EL (cell line): ENCODE data around the gene COL8A1.

Source experiments
- DNase-seq: peaks from one replicate; pipeline ENCODE4 v3.0.0-alpha.2; 2016

Gene COL8A1

GRCh38 chr3:99678023-99678422 is 39.6 kb downstream of the COL8A1 start:
- DNase-seq = peak; percentile 88

DNA sequence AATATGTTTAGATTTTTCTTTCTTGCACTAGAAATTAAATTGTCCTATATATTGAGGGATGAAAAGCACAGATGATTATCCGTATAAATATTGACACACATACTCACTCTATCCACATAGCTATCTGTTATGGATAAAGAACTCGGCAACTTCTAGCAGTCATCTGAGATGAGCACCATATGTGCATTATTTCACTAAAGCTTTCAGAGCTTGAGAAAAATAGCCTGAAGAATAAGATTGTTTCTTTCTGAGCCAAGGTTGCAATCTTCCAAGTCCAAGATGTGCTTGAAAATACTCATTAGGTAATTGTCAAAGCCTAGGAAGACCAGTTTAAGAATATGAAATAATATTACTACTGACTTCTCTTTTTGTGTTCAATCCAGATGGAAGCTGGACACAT is 40.5 kb downstream of the COL8A1 start:
- no peak for DNase-seq

DNA sequence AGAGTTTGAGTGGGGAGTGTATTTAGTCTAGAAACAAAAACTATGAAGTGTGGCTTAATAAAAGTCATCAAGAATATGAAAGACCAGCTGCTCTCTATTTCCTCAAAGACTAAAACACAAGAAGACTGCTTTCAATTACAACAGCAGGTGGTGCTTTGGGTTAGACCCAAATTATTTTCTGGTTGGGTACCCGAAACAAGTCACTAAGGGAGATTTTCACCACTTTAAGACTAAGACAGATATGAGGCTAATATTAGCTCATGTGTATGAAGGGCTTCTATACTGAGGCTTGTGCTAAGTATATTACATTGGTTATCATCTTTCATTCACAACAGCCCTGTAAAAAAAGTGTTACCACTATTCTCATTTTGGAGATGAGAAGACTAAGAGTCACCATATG is 43.1 kb downstream of the COL8A1 start:
- no peak for DNase-seq

DNA sequence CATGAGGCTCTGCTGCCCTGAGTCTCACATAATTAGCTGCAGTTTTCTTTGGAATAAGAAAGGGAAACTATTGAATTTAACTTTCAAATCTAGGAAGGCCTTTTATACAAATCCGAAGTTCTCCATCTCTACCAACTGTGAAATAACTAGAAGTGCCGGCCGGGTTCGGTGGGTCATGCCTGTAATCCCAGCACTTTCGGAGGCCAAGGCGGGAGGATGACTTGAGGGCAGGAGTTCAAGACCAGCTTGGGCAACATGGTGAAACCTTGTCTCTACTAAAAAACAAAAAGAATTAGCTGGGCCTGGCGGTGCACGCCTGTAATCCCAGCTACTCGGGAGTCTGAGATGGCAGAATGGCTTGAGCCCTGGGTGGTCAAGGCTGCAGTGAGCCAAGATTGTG is 43.6 kb downstream of the COL8A1 start:
- DNase-seq = no peak

- no peak for DNase-seq
These were observed 45.1 kb downstream of the COL8A1 start for GRCh38 chr3:99683465-99683864.

DNA sequence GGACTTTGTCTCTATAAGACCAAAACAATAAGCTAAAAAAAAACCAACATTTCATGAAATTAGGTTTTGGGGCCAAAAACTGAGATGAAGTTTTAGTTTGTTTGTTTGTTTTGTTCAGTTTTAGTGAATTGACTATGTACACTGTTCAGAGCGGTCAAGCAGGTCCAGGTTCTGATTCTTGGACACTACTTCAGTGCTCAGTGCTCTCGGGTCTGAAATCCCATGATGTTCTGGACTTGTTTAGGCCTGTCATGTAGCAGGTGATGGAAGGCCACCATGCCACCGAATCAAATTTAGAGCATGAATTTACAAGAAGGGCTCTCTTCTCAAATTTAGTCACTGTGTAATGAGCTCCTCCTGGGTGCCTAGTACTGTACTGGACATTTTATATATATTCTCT is 45.5 kb downstream of the COL8A1 start:
- no peak for DNase-seq

DNA sequence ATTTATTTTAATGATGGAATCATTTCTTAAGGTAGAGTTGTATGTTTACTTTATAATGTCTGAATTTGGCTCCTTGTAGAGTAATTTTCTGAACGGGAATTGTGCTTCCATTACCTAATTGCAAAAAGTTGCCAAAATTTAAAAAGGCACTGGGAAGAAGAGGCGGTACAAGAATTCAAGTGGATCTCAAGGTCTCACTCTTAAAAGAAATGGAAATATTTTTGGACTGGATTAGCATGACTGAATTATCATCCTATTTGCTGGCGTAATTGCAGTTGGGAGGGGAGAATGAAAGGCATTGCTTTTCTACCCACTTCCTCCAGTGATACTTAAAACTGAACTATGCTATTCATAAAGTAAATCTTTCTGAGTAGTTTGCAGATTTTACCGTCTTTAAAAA is 46.2 kb downstream of the COL8A1 start:
- DNase-seq = no peak

- no peak for DNase-seq
These were observed 48.1 kb downstream of the COL8A1 start for GRCh38 chr3:99686469-99686868.

GRCh38 chr3:99686955-99687612 is 48.7 kb downstream of the COL8A1 start:
- peak; percentile 65 for DNase-seq

DNA sequence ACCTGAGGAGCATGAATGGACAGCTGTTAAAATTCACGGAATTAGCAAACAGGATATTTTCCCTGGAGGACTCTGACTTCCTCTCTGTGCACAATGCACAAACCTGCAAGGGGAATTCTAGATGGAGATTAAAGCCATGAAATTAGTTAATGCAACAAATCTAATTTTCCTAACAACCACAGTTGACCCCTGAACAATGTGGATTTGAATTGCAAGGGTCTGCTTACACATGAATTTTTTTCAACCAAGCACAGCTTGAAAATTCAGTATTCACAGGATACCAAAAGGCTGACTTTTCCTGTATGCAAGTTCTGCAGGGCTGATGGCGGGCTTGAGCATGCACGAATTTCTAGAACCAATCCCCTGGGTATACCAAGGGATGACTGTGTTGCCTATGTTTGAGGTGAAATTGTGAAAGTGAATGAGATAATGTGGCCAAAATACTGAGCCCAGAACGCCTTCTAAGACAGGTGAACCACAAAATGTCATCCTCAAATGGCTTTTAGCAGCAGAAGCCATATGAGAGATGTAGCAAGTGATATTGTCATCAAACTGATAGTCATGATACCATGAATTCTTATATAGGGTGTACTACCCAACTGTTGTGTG is 52.5 kb downstream of the COL8A1 start:
- no peak for DNase-seq

GRCh38 chr3:99693636-99694035 is 55.2 kb downstream of the COL8A1 start:
- DNase-seq = no peak

DNA sequence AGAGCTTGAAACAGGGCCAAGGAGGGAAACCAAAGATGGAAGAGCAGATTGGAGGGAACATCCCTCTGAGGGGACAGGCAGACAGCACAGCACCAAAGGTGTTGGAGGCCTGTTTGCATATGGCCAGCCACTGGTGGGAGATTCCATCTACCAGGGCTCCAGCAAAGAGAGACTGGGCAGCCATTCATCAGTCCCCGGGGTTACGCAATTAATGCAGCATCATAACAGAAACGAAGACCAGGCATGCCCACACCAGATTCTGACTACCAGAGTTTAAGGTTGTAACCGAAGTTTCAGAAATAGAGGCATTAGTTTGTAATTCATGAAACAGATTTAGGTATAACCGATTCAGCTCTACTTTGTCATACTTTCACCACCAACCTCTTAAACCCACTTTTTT is 58.1 kb downstream of the COL8A1 start:
- no peak for DNase-seq

DNA sequence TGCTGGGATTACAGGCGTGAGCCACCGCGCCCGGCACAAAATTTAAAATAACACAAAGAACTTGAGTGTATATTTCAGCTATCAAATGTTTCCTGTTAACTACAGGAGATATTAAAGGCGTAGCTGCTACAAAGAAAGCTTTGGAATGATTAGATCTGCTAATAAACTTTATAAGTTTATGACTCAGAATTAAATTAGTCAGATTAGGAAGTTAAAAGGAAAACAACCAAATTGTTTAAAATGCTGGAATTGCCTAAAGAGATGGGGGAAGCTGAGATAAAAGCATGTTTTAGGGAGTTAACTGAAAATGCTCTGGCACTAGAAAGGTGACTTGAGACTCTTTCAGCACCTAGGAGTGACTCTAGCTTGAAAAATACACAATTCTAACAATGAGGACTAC is 58.9 kb downstream of the COL8A1 start:
- DNase-seq = no peak

DNA sequence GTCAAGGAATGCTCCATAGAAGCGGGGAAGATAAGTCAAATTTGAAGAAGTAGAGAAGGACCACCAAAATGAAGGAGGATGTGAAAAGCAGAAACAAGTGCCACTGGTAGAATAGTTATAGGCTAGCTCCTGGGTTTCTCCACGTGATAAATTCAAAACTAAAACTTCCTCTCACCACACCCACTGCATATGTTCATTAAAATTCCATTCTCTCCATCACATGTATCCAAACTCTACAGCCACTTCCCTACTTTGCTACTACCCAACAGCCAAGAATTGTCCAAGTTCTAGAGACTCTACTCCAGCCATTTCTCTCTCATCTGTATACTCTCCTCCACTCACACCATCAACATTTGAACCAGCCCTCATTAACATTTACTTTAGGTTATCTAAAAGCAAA is 60.5 kb downstream of the COL8A1 start:
- no peak for DNase-seq

- peak; percentile 74 for DNase-seq
These were observed 61.4 kb downstream of the COL8A1 start for GRCh38 chr3:99699841-99700240.

DNA sequence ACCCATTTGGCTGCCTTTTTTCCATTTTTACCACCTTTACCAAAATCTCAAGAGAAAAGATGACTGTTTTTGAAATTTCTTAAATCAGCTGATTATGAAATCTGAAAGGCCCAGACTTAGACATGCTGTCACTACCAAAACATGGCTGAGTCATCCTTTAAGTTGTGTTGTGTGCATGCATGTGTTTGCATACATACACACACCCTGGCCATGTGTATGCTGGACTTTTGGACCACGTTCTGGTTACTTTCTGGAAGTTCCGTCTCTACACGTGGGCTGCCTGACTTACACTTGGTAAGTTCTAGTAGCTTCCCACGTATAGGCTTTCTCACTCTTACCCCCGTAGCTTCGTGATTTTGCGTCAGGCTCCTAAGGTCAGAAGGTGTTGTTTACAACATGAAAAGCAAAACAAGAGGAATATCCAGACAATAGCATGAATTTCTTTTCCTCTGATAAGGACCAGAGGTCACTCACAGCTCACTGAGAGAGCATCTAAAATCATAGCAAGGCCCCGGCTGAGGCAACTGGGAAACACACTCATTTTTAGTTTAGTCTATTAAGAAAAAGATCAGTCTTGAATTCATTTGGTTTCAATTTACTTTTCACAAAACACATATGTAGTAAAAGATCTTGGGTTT is 62.4 kb downstream of the COL8A1 start:
- DNase-seq = peak; percentile 47

DNA sequence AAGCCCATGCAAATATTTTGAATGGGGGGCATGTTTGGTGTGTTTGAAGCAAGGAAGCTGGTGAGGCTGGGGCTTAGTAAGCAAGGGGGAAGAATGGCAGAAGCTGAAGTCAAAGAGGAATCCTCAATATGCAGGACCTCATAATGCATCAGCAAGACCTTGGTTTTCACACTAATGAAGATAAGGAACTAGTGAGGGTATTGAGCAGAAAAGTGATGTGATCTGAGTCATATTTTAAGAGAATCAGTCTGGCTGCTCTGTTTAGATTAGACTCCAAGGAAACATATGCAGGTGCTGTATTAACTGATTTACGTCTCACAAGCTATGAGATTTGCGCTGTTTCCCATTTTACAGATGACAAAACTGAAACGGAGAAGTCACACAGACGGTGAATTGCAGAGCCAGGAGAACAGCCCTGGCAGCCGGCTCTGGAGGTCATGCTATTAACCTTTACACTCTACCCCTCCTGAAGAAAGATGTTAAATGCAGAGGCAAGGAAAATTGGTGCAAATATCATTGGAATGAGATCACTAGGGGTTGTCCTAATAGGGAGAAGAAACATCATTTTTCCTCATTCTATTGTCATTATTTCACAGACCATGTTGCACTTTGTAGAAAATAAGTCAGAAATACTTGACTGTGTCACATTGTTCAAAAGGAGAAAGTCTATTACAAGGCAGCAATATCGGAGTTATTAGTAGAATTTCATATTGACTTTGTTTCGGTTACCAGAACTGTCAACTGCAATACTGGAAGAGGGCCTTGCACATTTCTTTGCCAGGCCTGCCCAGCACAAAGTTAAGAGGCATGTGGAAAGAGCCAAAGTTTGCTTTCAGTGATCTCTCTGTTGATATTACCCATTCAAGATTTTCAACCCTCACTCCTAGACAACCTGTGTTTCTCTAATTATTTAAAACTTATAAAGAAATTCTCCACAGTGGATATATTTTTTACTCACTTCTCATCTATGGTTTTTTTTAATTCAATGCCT is 64.9 kb downstream of the COL8A1 start:
- peak; percentile 56 for DNase-seq

- DNase-seq = no peak
These were observed 66.0 kb downstream of the COL8A1 start for GRCh38 chr3:99704417-99704816.

GRCh38 chr3:99706410-99706809 is 68.0 kb downstream of the COL8A1 start:
- DNase-seq = no peak

GRCh38 chr3:99708207-99708745 is 69.9 kb downstream of the COL8A1 start:
- no peak for DNase-seq

- DNase-seq = no peak
These were observed 71.3 kb downstream of the COL8A1 start for GRCh38 chr3:99709686-99710085.

DNA sequence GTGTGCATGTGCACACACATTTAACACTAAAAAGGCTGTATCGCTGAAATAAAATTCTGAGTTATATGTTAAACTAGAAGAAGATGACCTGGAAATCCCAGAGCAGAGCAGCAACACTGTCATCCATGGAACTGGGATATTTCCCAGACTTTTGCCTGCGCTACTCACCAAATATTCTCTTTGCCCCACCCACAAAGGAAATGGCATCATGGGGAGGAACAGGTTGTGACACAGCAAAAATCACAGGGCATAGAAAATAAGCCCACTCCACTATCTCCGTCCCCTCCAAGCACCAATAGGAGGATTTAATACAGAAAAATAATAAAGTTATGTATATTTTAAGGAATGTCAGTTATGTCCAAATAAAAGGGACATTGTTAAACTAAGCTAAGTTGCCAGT is 71.7 kb downstream of the COL8A1 start:
- no peak for DNase-seq

- DNase-seq = no peak
These were observed 73.0 kb downstream of the COL8A1 start for GRCh38 chr3:99711351-99711750.
